HG03039 (cell line): ENCODE results near the gene ZNF667.

Experiments used
- ATAC-seq: cut with Tn5 transposase; IDR thresholded peaks from one replicate; pipeline ENCODE4 v1.9.1; 2021; ENCODE audit warnings: mild to moderate bottlenecking, moderate library complexity; ENCODE audit not compliant: unreplicated experiment

ZNF667 gene

GRCh38 chr19:56476651-56477428, at the start of gene ZNF667:
TSS of gene ZNF667 (minus strand) at chr19:56477345. CDS start at chr19:56462370, 14,975 bp downstream.
- ATAC-seq = no peak

GRCh38 chr19:56525214-56525860, 48.2 kb upstream of the ZNF667 start:
- no peak for ATAC-seq

DNA sequence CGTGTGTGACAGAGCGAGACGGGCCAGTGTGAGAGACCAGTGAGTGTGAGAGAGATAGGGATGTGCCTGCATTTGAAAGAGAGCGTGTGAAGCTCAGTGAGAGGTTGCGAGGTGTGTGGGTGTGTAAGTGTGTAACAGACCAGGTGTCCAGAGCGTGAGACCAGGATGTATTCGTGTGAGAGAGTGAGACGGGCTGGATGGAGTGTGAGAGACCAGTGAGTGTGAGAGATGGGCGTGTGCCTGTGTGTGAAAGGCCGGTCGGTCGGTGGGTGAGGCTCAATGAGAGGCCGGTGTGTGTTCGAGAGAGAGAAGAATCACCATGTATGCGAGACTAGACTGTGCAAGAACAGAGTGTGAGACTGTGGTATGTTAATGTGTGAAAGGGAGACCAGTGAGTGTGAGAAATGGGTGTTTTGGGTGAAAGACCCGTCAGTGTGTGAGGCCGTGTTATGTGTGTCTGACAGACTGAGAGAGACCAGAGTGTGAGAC, 31.2 kb upstream of the ZNF667 start:
- ATAC-seq = no peak

GRCh38 chr19:56507446-56508289, 30.5 kb upstream of the ZNF667 start, which contains the start of gene ZNF471:
TSS of gene ZNF471 (plus strand) at chr19:56507855. CDS start at chr19:56511572, 3,717 bp downstream.
- ATAC-seq = no peak

DNA sequence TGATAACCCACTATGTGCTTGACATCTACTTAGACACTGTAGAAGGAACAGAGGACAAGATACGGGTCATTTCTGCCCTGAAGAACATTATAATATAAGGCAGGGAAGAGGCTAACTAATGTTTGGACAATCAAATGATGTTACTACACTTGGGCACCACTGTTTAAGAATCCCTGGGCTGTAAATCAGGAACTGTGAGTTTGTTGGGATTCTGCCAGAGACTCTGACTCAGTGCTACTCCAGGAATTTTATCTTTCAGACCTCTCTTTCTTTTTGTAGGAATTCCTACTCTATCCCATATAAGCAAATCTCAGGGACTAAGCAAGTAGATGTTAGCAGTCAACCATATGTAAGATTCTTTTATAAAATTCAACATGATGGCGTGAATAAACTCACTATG, 27.4 kb upstream of the ZNF667 start:
- ATAC-seq = no peak

- no peak for ATAC-seq
Measured at GRCh38 chr19:56491399-56491798, 14.3 kb upstream of the ZNF667 start.

GRCh38 chr19:56477429-56478338, 539 bp upstream of the ZNF667 start:
- ATAC-seq = no peak

GRCh38 chr19:56476093-56476492, 1.1 kb downstream of the ZNF667 start:
- no peak for ATAC-seq

GRCh38 chr19:56474308-56474707, 2.8 kb downstream of the ZNF667 start:
- ATAC-seq = no peak

DNA sequence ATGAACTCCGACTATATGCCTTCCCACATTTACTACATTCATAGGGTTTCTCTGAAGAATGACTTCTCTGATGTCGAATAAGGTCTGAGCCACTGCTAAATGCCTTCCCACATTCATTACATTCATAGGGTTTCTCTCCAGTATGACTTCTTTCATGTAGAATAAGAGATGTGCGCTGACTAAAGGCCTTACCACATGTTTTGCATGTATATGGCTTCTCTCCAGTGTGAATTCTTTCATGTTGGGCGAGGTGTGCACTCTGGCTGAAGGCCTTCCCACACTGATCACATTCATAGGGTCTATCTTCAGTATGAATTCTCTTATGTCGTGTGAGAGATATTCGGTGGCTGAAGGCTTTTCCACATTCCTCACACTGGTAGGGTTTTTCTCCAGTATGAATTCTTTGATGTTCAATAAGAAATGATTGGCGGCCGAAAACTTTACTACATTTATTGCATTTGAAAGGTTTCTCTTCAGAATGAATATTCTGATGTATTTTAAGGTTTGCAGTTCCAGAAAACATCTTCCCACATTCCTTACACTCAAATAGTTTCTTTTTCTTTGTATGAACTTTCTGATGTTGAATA, 35.8 kb downstream of the ZNF667 start:
- no peak for ATAC-seq

- ATAC-seq = no peak
Measured at GRCh38 chr19:56423985-56424353, 53.2 kb downstream of the ZNF667 start.

GRCh38 chr19:56423276-56423984, 53.7 kb downstream of the ZNF667 start:
- ATAC-seq = no peak

DNA sequence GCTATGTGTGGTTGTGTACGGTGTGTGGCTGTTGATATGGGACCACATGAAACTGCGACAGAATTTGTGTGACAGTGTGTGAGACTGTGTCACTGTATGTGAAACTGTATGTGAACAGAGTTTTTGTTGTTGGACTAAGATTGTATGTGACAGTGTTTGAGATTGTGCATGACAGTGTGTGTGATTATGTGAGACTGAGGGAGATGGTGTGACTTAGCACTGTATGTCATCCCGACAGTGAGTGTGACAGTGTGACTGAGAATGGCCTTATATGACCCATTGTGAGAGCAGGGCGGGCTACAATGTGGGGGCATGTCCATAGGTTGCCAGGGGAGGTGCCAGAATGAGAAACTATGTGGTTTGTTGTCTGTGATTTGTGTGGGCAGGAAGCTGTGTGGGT, 72.1 kb downstream of the ZNF667 start:
- ATAC-seq = no peak

DNA sequence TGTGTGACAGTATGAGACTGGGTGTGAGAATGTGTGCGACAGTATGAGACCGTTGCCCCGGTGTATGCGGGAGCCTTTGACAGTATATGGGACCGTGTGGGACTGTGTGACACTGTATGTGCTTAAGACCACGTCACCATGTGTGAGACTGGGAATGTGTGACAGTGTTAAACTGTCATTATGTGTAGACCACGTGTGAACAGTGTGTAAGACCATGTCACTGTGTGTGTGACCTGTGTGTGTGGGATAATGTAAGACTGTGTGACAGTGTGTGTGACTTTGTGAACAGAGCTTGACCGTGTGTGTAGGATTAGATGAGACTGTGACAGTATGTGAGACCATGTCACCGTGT, 72.5 kb downstream of the ZNF667 start:
- ATAC-seq = no peak

DNA sequence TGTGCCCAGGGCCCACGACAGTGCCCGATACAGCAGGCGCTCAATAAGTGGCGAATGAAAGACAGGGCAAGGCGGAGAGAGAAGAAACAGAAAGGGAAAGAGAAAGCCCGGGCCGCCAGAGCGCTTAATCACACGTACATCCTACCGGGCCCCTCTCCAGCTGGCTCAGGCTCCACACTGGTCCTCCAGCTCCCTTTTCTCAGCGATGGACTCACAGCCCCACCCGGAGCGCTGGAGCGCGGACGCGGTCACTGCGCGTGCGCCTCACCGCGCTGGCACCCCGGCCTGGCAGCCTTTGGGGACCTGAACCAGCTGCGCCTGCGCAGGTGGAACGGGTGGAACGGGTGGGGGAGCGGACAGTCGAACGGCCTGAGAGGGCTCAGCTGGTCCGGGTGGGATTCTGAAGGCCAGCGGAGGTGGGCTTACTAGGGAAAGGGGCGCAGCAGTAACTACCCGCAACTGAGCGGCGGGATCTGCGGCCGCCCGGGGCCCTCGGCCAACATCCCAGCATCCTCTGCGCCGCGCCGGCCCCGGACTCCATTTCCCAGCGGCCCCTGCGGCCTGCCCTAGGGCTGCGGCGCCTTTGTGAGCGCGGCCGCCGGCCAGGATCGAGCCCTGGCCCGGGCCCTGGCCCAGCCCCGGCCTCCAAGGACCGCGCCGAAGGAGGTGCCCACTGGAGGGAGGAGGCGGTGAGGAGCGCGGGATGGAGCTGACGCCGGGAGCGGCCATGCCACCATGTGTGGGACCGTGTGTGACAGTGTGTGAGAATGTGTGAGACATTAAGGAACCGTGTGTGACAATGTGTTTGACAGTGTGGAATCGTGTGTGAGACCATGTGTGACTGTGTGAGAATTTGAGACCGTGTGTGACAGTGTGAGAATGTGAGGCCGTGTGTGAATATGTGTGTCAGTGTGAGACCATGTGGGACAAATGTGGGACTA, 73.1 kb downstream of the ZNF667 start, which contains the start of gene ZNF583:
TSS of gene ZNF583 (plus strand) at position 569 of the 941 bp plus-strand sequence. CDS start 2,783 bp downstream, outside the sequence.
- ATAC-seq = peak; percentile 83

DNA sequence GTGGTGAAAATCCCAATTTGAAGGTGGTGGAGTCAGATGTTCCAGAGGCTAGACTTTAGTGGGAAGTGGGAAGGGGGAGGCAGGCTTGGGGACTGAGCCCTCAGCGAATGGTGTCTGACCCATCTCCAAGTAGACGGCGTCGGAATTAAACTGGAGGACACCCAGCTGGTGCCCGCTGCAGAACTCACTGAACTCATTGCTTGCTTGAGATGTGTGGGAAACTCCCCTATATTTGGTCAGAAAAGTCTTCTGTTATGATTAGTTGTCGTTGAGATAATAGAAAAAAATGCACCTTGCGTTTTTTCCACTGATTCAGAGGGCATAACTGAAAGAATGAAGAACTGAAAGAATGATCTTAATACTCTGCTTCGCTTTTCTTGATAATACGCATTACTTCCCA, 73.9 kb downstream of the ZNF667 start:
- ATAC-seq = no peak

DNA sequence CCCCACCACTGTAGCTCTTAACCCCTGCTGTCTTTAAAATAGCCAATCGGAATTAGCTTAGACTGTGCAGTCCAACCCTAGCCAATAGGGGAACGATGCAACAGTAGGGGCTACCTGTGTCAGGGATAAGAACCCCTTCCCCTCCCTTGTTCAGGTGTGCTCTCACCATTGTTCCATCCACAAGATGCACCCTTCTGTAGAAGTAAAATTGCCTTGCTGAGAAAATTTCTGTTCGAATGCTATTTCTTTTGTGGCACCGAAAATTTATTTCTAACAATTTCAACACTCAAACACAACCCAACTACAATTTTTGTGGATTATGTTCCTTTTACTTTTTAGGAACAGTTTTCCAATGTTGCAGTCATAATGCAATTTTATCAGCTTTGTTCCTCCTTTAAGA, 76.7 kb downstream of the ZNF667 start:
- no peak for ATAC-seq

GRCh38 chr19:56398809-56399208, 78.3 kb downstream of the ZNF667 start:
- no peak for ATAC-seq
